MM.1S (cell line): Measurements from ENCODE around the gene GPATCH8.

Experiments
- DNase-seq: peaks from one replicate; pipeline ENCODE4 v3.0.0-alpha.2; 2015
- H2AFZ ChIP-seq: fragments of 300-600 bp; sonication (generic); 2 replicates; pipeline ENCODE4 v1.6.0; 2016; ENCODE audit warnings: antibody characterized with exemption, low read length
- H3F3A ChIP-seq: fragments of 300-600 bp; sonication (generic); 2 replicates; pipeline ENCODE4 v1.6.1; 2016; ENCODE audit warnings: mild to moderate bottlenecking, antibody characterized with exemption, low read length, moderate library complexity, mixed read lengths; ENCODE audit not compliant: insufficient read depth
- H3K27ac ChIP-seq: fragments of 300-600 bp; sonication (generic); 2 replicates; pipeline ENCODE4 v1.5.1; 2016; ENCODE audit warnings: mild to moderate bottlenecking, low read length
- H3K27me3 ChIP-seq: fragments of 300-600 bp; sonication (generic); replicated peaks from 2 replicates; pipeline ENCODE4 v1.6.0; 2016; ENCODE audit warnings: low read length; ENCODE audit not compliant: insufficient read depth
- H3K36me3 ChIP-seq: fragments of 300-600 bp; sonication (generic); replicated peaks from 2 replicates; pipeline ENCODE4 v1.6.1; 2016; ENCODE audit warnings: mild to moderate bottlenecking, low read length, mixed read lengths; ENCODE audit not compliant: insufficient read depth
- H3K4me1 ChIP-seq: fragments of 300-600 bp; sonication (generic); 2 replicates; pipeline ENCODE4 v1.6.1; 2016; ENCODE audit warnings: low read length, mixed read lengths
- H3K4me2 ChIP-seq: fragments of 300-600 bp; sonication (generic); 2 replicates; pipeline ENCODE4 v1.6.0; 2016; ENCODE audit warnings: low read depth, low read length
- H3K4me3 ChIP-seq: fragments of 300-600 bp; sonication (generic); 2 replicates; pipeline ENCODE4 v1.5.1; 2016; ENCODE audit warnings: low read length, mixed read lengths
- H3K79me2 ChIP-seq: fragments of 300-600 bp; sonication (generic); 2 replicates; pipeline ENCODE4 v1.6.1; 2016; ENCODE audit warnings: mixed run types, low read length, mixed read lengths
- H3K9ac ChIP-seq: fragments of 300-600 bp; sonication (generic); 2 replicates; pipeline ENCODE4 v1.6.1; 2016; ENCODE audit warnings: low read length, mixed read lengths
- H3K9me2 ChIP-seq: fragments of 300-600 bp; sonication (generic); replicated peaks from 2 replicates; pipeline ENCODE4 v1.6.1; 2016; ENCODE audit warnings: mild to moderate bottlenecking, low read length, mixed read lengths; ENCODE audit not compliant: insufficient read depth
- H3K9me3 ChIP-seq: fragments of 300-600 bp; sonication (generic); replicated peaks from 2 replicates; pipeline ENCODE4 v1.6.1; 2016; ENCODE audit warnings: mild to moderate bottlenecking, low read length, mixed read lengths; ENCODE audit not compliant: insufficient read depth
- H4K20me1 ChIP-seq: fragments of 300-600 bp; sonication (generic); 2 replicates; pipeline ENCODE4 v1.6.1; 2016; ENCODE audit warnings: mild to moderate bottlenecking, low read length, moderate library complexity, mixed read lengths; ENCODE audit not compliant: insufficient read depth
- CTCF ChIP-seq: fragments of 300-600 bp; sonication (generic); IDR thresholded peaks from 2 replicates; pipeline ENCODE4 v1.5.1; 2016; ENCODE audit warnings: antibody characterized with exemption, low read length, mixed read lengths
- EZH2 ChIP-seq: fragments of 300-600 bp; sonication (generic); optimal IDR thresholded peaks from 2 replicates; pipeline ENCODE3; 2017; ENCODE audit warnings: low read depth, mild to moderate bottlenecking, antibody characterized with exemption, low read length, mixed read lengths
- EZH2phosphoT487 ChIP-seq: fragments of 300-600 bp; sonication (generic); IDR thresholded peaks from 2 replicates; pipeline ENCODE4 v1.6.1; 2018; ENCODE audit warnings: antibody characterized with exemption, low read length

The GPATCH8 gene

GRCh38 chr17:44424828-44425461 lies 78.3 kb downstream of the GPATCH8 start:
- Histone ChIP-seq H3K4me1 (no peaks in the 10 kb centered on the region), H3K79me2 (peaks cover 5% of the 10 kb centered on the region; the same call in 1 of the 2 replicates), H3K36me3 (no peaks in the 10 kb centered on the region), H3K4me3 (no peak overlapping the region), H4K20me1 (peaks cover 4% of the 10 kb centered on the region; the same call in 1 of the 2 replicates), H2AFZ (no peak overlapping the region), H3K27me3 (no peaks in the 10 kb centered on the region), H3F3A (no peaks in the 10 kb centered on the region), H3K9me2 (no peaks in the 10 kb centered on the region), H3K9ac (no peak overlapping the region), H3K9me3 (no peaks in the 10 kb centered on the region), H3K27ac (no peak overlapping the region), H3K4me2 (no peak overlapping the region)
- TF ChIP-seq EZH2phosphoT487 (no peak), CTCF (no peak), EZH2 (no peak)
- DNase-seq = no peak

GRCh38 chr17:44417553-44417952 lies 85.7 kb downstream of the GPATCH8 start:
- H3K4me1 ChIP-seq = no peaks in the 10 kb centered on the region
- H3K36me3 ChIP-seq = no peaks in the 10 kb centered on the region; the same call in 1 of the 2 replicates
- no peak for TF ChIP-seq EZH2
- no peak for TF ChIP-seq EZH2phosphoT487
- TF ChIP-seq CTCF = no peak
- DNase-seq = no peak
- no peak overlapping the region for H3K4me3 ChIP-seq
- no peaks in the 10 kb centered on the region for H3K9me2 ChIP-seq
- H3K9me3 ChIP-seq = no peaks in the 10 kb centered on the region
- H3K27me3 ChIP-seq = no peaks in the 10 kb centered on the region
- H3K79me2 ChIP-seq = no peaks in the 10 kb centered on the region
- H2AFZ ChIP-seq = no peak overlapping the region
- no peak overlapping the region for H3K27ac ChIP-seq
- no peaks in the 10 kb centered on the region for H4K20me1 ChIP-seq
- no peak overlapping the region for H3K4me2 ChIP-seq
- no peak overlapping the region for H3K9ac ChIP-seq
- no peaks in the 10 kb centered on the region for H3F3A ChIP-seq

GRCh38 chr17:44416558-44417289 lies 86.5 kb downstream of the GPATCH8 start:
- Histone ChIP-seq H4K20me1 (no peaks in the 10 kb centered on the region), H3K9ac (no peak overlapping the region), H3K79me2 (no peaks in the 10 kb centered on the region), H3K4me2 (no peak overlapping the region), H3K9me3 (no peaks in the 10 kb centered on the region), H3K27me3 (no peaks in the 10 kb centered on the region), H3K4me3 (no peak overlapping the region), H3K27ac (no peak overlapping the region), H3K9me2 (no peaks in the 10 kb centered on the region), H3K4me1 (no peaks in the 10 kb centered on the region), H3K36me3 (no peaks in the 10 kb centered on the region; the same call in 1 of the 2 replicates), H2AFZ (no peak overlapping the region), H3F3A (no peaks in the 10 kb centered on the region)
- no peak for DNase-seq
- no peak for TF ChIP-seq EZH2phosphoT487
- TF ChIP-seq CTCF = no peak
- TF ChIP-seq EZH2 = no peak
